NCI-H146 (cell line): ENCODE results near the gene ATP6V1G1.

Source experiments
- DNase-seq: peaks from one replicate; lab custom pipeline; 2025; lab: John Stamatoyannopoulos, UW

Gene ATP6V1G1

DNA sequence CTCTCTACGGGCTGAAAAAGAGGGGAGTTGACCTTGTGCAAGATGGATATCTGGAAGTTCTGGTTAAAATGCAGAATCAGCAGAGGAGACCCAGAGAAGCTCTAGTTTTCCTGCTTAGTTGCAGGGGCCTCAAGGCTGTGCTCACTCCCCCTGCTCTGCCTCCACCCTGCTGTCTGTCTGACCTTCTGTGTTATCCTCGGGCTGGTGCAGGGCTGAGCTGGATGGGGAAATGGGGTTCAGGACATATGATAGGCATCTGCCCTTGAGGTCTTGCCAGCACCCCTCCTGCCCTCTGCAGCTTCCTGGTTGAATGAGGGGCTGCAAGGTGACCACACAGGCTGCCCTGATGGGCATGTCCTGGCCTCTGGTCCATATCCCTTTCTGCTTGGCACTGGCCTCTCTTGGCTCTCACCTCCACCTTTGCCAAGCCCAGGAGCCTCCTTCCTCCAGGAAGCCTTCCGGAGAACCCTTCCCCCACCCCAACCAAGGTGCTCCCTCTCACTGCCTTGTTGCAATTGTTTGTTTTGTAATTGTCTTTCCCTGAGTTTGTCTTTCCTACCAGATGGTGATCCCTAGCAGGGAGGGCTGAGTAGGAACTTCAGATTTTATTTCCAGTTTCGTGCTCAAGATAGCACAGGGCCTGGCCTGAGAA, 24.8 kb downstream of the ATP6V1G1 start:
- no peak for DNase-seq

DNA sequence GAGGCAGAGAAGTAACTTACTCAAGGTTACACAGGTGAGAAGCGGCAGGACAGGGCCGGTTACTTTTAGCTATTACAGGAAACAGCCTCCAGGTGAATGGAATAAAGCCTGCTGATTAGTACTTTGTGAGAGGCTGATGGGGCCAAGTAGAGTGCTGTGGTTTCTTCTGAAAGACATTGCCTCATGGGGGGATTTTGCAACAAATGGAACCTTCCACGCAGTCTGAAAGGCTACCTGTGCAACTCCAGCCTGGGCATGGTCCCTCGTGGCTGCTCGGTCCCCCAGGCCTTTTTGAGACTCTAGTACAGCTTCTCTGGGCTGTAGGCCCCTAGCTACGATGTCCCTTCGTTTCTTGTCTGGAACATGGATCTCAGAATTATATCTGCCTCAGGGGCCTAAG, 25.5 kb downstream of the ATP6V1G1 start:
- no peak for DNase-seq

GRCh38 chr9:114613919-114614318, 26.4 kb downstream of the ATP6V1G1 start:
- no peak for DNase-seq

DNA sequence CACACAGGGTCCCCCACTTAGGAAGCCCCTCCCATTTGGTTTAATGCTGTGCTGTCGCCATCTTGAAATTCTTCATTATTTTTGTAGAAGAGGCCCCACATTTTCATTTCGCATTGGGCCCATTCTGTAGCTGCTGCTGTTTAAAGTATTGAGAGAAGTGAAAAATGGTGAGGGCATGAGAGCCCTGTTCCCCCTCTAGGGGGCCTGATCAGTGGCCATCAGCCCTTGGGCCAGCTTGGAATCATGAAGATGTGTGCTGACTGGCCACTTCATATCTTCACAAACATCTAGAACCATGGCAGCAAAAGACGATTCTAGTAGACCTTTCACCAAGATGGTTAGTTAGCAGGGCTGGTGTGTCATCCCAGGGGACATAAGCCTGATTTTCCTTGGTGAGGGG, 26.8 kb downstream of the ATP6V1G1 start:
- no peak for DNase-seq

- no peak for DNase-seq
Observed at GRCh38 chr9:114616684-114617520, 29.3 kb downstream of the ATP6V1G1 start.

DNA sequence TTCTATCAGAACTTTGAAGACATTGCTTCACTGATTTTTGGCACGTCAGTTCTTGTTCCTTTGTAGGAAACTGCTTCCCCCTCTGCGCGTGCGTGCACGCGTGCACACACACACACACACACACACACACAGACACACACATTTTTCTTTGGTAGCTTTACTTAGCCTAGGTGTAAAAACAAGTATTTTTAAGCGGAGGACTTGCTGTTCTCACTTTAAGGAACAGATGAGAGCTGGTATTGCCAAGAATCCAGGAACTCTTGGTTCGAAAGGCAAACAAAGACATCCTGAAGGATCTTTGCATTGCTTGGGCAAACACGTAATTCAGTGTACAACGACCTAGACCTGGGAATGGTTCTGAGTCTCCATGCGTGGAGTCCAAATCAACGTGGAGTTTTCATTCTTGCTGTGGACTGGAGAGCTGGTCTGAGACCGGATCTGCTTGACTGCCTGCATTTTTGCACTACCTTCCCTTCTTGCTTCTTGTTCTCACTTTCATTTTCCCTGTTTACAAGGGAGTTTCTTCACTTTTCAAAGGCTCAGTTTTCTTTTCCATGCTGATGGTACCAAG, 31.7 kb downstream of the ATP6V1G1 start:
- no peak for DNase-seq

DNA sequence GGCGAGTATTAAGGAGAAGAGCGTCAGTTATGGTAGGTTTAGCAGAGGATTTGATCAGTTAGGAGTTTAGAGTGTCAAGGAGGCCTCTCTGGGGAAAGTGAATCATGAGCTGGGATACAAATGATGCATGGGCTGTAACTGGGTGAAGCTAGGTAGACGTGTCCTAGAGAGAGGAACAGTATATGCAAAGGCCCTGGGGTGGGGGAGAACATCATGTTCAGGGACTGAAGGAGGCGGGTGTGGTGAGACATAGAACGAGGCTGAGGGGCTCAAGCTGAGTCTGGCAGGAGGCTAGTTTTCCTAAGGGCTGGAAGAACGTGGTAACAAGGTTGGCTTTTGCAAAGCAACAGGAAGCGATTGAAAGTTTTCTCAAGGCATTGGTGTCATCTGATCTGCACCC, 34.0 kb downstream of the ATP6V1G1 start:
- DNase-seq, result no peak

GRCh38 chr9:114621975-114622609, 34.5 kb downstream of the ATP6V1G1 start:
- DNase-seq, result no peak

DNA sequence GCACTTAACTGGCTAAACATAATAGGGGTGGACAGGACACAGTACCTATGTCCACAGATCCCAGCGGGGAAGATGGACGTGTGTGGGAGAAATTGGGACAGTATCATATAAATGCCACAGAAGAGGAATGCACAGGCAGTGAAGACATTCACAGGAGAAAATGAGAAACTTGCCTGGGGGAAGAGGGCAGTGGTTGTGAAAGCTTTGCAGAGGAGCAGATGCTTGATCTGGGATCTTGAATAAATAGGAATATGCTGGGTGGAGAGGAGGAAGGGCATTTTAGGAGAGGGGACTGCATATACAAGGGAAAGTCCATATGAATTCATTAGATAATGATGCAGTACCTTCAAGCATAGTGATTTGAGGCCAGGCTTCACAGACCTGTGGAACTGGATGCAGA, 37.1 kb downstream of the ATP6V1G1 start:
- DNase-seq, result no peak

DNA sequence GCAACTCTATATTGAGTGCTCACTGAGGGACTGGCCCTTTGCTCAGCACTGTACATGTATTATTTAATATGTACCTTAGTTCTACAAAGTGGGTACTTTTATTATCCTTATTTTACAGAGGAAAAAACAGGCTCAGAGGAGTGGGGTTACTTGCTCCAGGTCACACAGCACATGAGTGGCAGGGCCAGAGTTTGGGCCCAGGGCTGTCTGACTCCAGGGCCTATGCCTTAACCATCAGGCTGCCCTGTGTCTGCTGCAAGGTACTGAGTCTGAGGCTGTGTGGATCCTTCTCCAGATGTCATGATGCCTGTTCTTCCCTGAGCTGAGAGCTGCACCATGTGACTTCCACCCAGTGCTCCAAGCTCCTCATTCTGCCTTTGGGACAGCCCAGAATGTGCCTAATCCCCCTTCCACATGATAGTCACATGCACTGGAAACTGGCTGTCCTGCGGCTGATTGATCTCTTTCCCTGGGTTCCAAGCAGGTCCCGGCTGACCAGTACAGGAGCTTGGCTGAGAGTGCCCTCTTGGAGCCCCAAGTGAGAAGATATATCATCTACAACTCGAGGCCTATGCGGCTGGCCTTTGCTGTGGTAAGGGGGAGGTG, 38.9 kb downstream of the ATP6V1G1 start:
- DNase-seq, result no peak

DNA sequence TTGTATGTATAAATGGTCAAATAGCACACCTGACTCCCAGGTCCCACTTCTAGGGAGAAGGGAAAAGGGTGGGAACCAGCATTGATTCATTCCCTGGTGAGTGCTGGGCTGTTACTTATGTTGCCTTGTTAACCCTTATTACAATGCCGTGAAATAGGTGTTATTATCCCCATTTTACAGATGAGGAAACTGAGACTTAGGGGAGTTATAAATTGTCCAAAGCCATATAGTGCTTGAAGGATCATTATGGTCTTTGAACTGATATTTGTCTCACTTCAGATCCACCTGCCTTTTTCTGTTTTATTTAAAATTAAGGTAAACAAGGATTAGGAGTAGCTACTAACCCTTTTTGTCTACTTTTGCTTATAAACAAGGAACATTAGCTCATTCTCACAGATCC, 40.0 kb downstream of the ATP6V1G1 start:
- no peak for DNase-seq

- no peak for DNase-seq
Observed at GRCh38 chr9:114629563-114630090, 42.1 kb downstream of the ATP6V1G1 start.

DNA sequence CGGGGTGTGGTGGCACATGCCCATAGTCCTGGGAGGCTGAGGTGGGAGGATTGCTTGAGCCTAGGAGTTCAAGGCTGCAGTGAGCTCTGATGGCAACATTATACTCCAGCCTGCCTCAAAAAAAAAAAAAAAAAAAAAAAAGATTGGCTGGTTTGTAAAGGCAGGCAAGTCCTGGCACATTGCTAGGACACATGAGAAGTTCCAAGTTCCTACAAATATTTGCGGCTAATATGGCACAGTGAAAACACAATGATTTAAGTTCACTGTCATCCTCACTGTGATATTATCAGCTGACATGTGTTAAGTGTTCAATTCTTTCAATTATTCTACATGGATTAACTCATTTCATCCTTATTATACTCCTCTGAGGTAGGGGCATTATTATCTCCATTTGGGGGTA, 43.6 kb downstream of the ATP6V1G1 start:
- no peak for DNase-seq

GRCh38 chr9:114633438-114634089, 46.0 kb downstream of the ATP6V1G1 start:
- DNase-seq, result no peak

DNA sequence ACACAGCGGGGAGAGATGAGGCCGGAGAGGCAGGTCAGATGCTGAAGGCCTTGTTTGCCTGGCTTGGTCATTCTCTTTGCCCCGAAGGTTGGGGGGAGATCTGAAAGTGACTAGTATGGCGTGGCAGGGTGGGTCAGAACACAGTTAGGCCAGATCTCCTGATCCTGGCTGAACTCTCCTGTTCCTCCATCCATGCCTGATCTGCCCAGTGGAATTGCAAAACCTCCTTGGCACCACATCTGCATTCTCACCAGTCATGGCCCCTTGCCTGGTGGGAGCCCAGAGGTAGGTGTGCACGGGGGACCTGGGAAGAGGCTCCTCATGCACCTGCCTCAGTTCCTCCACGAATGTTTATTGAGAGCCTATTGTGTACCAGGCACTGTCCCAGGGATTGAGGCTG, 46.8 kb downstream of the ATP6V1G1 start:
- no peak for DNase-seq

DNA sequence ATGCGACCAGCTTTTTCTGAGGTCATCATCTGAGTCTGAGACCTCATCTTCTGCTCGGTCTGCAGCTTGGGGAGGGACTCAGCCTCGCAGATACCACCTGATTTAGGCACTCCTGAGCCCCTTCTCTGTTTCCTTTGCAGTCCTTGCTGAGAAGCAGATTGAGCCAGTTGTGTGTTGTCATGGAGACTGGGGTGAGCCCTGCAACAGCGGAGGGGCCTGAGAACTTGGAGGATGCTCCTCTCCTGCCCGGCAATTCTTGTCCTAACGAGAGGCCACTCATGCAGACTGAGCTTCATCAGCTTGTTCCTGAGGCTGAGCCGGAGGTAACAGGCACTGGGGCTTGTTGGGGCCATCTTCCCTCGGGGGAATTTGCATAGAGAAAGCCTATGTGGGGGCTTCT, 50.8 kb downstream of the ATP6V1G1 start:
- no peak for DNase-seq

- DNase-seq, result no peak
Observed at GRCh38 chr9:114641967-114642366, 54.4 kb downstream of the ATP6V1G1 start.

GRCh38 chr9:114643001-114643400, 55.4 kb downstream of the ATP6V1G1 start:
- DNase-seq, result no peak

- DNase-seq, result no peak
Observed at GRCh38 chr9:114643896-114644295, 56.3 kb downstream of the ATP6V1G1 start.
